NB4 (cell line): ENCODE measurements around the gene FTO.

Experiments
- MYC ChIP-seq: IDR thresholded peaks from 2 replicates; pipeline ENCODE4 v1.6.1; 2011; ENCODE audit warnings: low read depth, low read length
- POLR2A ChIP-seq: IDR thresholded peaks from 2 replicates; pipeline ENCODE4 v1.6.1; 2011; ENCODE audit warnings: mild to moderate bottlenecking; ENCODE audit not compliant: insufficient read length; ENCODE audit errors: extremely low read depth
- TF ChIP-seq, protein P1 (sequence below): IDR thresholded peaks from one replicate; pipeline ENCODE4 v1.5.1; 2012; ENCODE audit warnings: low read depth, low read length
- TF ChIP-seq, protein P2 (sequence below): IDR thresholded peaks from 2 replicates; pipeline ENCODE4 v1.6.1; 2011; ENCODE audit warnings: low read depth, low read length

DNA sequence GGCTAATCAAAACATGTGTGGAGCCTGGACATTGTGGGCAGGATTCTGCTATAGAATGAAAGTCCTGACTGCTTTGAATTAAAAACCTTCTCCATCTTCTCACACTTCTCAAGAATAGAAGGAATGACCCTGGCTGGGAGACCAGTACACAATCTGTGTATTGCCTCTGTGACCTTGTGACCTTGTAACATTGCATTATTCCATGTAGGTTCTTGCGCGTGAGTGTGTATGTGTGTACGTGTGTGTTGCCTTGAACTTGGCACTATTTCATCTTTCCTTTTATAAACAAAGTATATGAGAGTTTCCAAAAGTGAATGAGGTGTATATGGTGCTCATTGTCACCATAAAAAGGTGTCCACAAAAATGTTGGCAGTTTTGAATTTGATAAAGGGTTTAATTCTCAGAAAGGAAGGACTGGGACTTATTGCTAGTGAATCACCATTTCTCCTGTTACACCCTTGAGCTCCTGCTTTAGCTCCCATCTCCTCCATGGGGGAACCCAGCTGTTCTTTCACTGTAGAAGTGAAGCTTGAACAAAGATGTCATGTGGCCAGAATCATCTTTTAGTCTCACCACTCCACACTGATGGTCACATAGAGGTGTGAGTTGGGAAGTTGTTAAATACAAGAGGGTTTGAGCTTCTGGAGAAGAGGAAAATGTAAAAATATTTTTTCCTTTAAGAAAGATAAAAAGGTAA is 244.9 kb downstream of the FTO start:
- TF ChIP-seq POLR2A (no peak), MYC (no peak)
- TF ChIP-seq, protein P1, sequence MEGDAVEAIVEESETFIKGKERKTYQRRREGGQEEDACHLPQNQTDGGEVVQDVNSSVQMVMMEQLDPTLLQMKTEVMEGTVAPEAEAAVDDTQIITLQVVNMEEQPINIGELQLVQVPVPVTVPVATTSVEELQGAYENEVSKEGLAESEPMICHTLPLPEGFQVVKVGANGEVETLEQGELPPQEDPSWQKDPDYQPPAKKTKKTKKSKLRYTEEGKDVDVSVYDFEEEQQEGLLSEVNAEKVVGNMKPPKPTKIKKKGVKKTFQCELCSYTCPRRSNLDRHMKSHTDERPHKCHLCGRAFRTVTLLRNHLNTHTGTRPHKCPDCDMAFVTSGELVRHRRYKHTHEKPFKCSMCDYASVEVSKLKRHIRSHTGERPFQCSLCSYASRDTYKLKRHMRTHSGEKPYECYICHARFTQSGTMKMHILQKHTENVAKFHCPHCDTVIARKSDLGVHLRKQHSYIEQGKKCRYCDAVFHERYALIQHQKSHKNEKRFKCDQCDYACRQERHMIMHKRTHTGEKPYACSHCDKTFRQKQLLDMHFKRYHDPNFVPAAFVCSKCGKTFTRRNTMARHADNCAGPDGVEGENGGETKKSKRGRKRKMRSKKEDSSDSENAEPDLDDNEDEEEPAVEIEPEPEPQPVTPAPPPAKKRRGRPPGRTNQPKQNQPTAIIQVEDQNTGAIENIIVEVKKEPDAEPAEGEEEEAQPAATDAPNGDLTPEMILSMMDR, result no peak
- TF ChIP-seq, protein P2, sequence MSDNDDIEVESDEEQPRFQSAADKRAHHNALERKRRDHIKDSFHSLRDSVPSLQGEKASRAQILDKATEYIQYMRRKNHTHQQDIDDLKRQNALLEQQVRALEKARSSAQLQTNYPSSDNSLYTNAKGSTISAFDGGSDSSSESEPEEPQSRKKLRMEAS, result no peak
